Measurements from ENCODE around the gene ARL5B. TPM values are rescaled to one million over a fixed set of nuclear protein-coding genes. Genes with fewer than 3 reads are reported as not detected.

ARL5B gene
- total and polyA plus RNA-seq, 5 donors from 2014 or later: 1.1 to 37.4 (median 1.2) TPM

DNA sequence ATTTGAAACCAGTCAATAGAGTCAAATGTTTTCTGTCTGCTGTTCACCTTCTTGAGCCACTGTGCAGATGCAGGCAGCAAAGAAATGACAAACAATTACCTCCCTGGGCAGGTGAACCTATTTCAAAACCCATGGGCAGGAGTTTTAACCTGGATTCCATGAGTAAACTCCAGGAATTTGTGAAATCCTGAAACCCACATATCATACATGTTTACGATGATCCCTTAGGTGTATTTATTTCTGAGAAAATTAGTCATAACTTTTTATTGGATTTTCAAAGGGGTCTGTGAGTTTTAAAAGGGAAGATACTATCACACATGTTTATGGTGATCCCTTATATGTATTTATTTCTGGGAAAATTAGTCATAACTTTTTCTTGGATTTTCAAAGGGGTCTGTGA, 59.8 kb downstream of the ARL5B start:
- Mint-ChIP-seq H3K4me1 (no peaks in the 10 kb centered on the region), H3K36me3 (no peaks in the 10 kb centered on the region), H3K27ac (no peak overlapping the region), H3K4me3 (no peak overlapping the region), H3K27me3 (no peaks in the 10 kb centered on the region), H3K9me3 (peaks cover 0 to 2% (median 0%) of the 10 kb centered on the region in 7 donors)
- no peak for DNase-seq
- H3K36me3 ChIP-seq (ENCODE audit: control insufficient read depth, insufficient read depth, low read length): no peaks in the 10 kb centered on the region
- ATAC-seq (ENCODE audit: low read depth in 2 of 2): no peak
- no peaks in the 10 kb centered on the region for H3K9me3 ChIP-seq (ENCODE audit: control insufficient read depth in 2 of 2, low read length in 2 of 2)
- H3K27ac ChIP-seq (ENCODE audit: insufficient read depth, low read length, poor library complexity, severe bottlenecking): no peak overlapping the region
- H3K4me3 ChIP-seq (ENCODE audit: low read depth, low read length): no peak overlapping the region
- H3K27me3 ChIP-seq (ENCODE audit: control insufficient read depth, insufficient read depth, low read length): no peaks in the 10 kb centered on the region
- H3K4me1 ChIP-seq (ENCODE audit: control insufficient read depth, insufficient read depth, low read length, poor library complexity, severe bottlenecking): no peaks in the 10 kb centered on the region

DNA sequence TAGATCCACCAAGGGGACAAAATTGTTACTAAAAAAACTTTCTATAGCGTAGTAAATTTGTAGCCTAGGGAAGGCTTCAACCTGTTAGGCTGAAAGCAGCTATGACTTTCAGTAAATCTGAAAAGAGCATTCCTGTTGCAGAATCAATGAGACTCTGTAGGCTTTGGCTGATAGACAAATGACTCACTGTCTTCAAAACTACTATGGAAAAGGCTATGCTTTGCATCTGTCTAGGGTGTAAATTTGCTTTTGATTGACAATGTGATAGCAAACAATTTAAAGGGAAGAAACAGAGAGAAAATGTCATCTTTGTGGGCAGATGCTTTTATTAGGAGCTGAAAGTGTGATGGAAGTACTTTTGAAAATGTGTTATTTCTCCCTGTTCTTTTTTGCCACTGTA, 60.6 kb downstream of the ARL5B start:
- H3K27me3 Mint-ChIP-seq: no peaks in the 10 kb centered on the region
- peaks cover 0 to 2% (median 0%) of the 10 kb centered on the region in 7 donors for H3K9me3 Mint-ChIP-seq
- DNase-seq (no peak), ATAC-seq (ENCODE audit: low read depth in 2 of 2) (no peak)
- no peak overlapping the region for H3K27ac ChIP-seq (ENCODE audit: insufficient read depth, low read length, poor library complexity, severe bottlenecking)
- H3K27ac Mint-ChIP-seq: no peak overlapping the region
- no peak overlapping the region for H3K4me3 ChIP-seq (ENCODE audit: low read depth, low read length)
- H3K27me3 ChIP-seq (ENCODE audit: control insufficient read depth, insufficient read depth, low read length): no peaks in the 10 kb centered on the region
- no peak overlapping the region for H3K4me3 Mint-ChIP-seq
- H3K9me3 ChIP-seq (ENCODE audit: control insufficient read depth in 2 of 2, low read length in 2 of 2): no peaks in the 10 kb centered on the region
- H3K4me1 ChIP-seq (ENCODE audit: control insufficient read depth, insufficient read depth, low read length, poor library complexity, severe bottlenecking): no peaks in the 10 kb centered on the region
- no peaks in the 10 kb centered on the region for H3K4me1 Mint-ChIP-seq
- H3K36me3 ChIP-seq (ENCODE audit: control insufficient read depth, insufficient read depth, low read length): no peaks in the 10 kb centered on the region
- H3K36me3 Mint-ChIP-seq: no peaks in the 10 kb centered on the region

DNA sequence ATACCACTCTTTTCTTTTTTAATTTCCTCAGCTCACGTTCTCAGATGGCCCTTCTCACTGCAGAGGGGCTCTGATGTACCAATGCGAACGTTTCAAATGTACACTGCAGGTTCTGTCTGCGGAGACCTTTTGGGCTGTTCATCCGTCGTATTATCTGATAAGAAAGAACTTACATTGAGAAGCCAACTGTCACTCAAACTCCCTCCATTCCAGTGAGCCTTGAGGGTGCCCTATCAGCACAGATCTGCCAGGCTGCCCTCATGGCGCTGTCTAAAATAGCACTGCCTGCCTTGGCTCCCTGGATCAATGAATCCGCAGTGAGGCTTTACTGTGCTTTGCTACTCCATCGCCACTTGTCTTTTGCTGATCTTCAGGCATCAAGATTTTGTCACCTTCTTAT, 61.8 kb downstream of the ARL5B start:
- Mint-ChIP-seq H3K4me1 (no peaks in the 10 kb centered on the region), H3K4me3 (no peak overlapping the region), H3K9me3 (peaks cover 0 to 2% (median 0%) of the 10 kb centered on the region in 7 donors), H3K36me3 (no peaks in the 10 kb centered on the region), H3K27ac (no peak overlapping the region), H3K27me3 (no peaks in the 10 kb centered on the region)
- no peak for DNase-seq
- no peaks in the 10 kb centered on the region for H3K4me1 ChIP-seq (ENCODE audit: control insufficient read depth, insufficient read depth, low read length, poor library complexity, severe bottlenecking)
- no peak for ATAC-seq (ENCODE audit: low read depth in 2 of 2)
- H3K36me3 ChIP-seq (ENCODE audit: control insufficient read depth, insufficient read depth, low read length): no peaks in the 10 kb centered on the region
- H3K27ac ChIP-seq (ENCODE audit: insufficient read depth, low read length, poor library complexity, severe bottlenecking): no peak overlapping the region
- H3K4me3 ChIP-seq (ENCODE audit: low read depth, low read length): no peak overlapping the region
- H3K27me3 ChIP-seq (ENCODE audit: control insufficient read depth, insufficient read depth, low read length): no peaks in the 10 kb centered on the region
- H3K9me3 ChIP-seq (ENCODE audit: control insufficient read depth in 2 of 2, low read length in 2 of 2): no peaks in the 10 kb centered on the region

DNA sequence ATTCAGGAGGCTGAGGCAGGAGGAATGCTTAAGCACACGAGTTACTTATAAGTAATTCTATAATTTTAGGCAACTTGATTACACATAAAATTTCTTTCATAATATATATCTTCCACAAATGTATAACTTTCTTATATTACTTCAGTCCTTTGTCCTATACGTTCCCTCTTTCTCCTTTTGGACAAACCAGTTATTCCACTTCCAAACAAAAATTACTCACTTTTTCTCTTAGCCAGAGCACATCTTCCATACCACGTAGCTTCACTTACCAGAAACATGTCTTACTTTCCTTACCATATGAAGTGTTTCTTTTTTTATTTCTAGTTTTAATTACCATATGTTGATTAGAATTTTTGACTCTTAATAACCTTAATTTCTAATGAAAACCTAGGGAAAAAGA, 64.6 kb downstream of the ARL5B start:
- H3K27ac ChIP-seq (ENCODE audit: insufficient read depth, low read length, poor library complexity, severe bottlenecking): no peak overlapping the region
- H3K4me3 Mint-ChIP-seq: no peak overlapping the region
- no peaks in the 10 kb centered on the region for H3K36me3 Mint-ChIP-seq
- H3K36me3 ChIP-seq (ENCODE audit: control insufficient read depth, insufficient read depth, low read length): no peaks in the 10 kb centered on the region
- no peak for ATAC-seq (ENCODE audit: low read depth in 2 of 2)
- peaks cover 0 to 2% (median 0%) of the 10 kb centered on the region in 7 donors for H3K9me3 Mint-ChIP-seq
- no peaks in the 10 kb centered on the region for H3K4me1 ChIP-seq (ENCODE audit: control insufficient read depth, insufficient read depth, low read length, poor library complexity, severe bottlenecking)
- no peak overlapping the region for H3K4me3 ChIP-seq (ENCODE audit: low read depth, low read length)
- H3K4me1 Mint-ChIP-seq: no peaks in the 10 kb centered on the region
- H3K27me3 Mint-ChIP-seq: no peaks in the 10 kb centered on the region
- no peak for DNase-seq
- no peak overlapping the region for H3K27ac Mint-ChIP-seq
- no peaks in the 10 kb centered on the region for H3K9me3 ChIP-seq (ENCODE audit: control insufficient read depth in 2 of 2, low read length in 2 of 2)
- no peaks in the 10 kb centered on the region for H3K27me3 ChIP-seq (ENCODE audit: control insufficient read depth, insufficient read depth, low read length)

Other genes with a start within 250 kb of the ARL5B start
- 43.6 TPM for gene NSUN6, start 7.8 kb upstream of the ARL5B start, total RNA-seq
- gene NSUN6, start 7.8 kb upstream of the ARL5B start, polyA plus RNA-seq: 10 to 100 TPM; 10.2 to 14.8 (median 13.0) TPM

Measured in CD4-positive, CD25-positive, alpha-beta regulatory T cell (primary cell).